HCT116 (cell line): Measurements from ENCODE around the gene ARHGEF17. TPM values are rescaled to one million over a fixed set of nuclear protein-coding genes. Genes with fewer than 3 reads are reported as not detected.

ENCODE experiments used
- ATAC-seq: fragments of 200-7000 bp; cut with Tn5 transposase; 2 replicates; pipeline ENCODE4 v1.9.1; 2020; ENCODE audit warnings: mild to moderate bottlenecking, moderate library complexity
- BruUV-seq: library from RNA; stranded (reverse); fragments of 400-500 nt; replicated peaks from 2 replicates; lab custom pipeline; 2021; lab: Mats Ljungman, UMichigan
- CTCF ChIA-PET: fragments of 300-600 bp; sonication (Branson Sonifier 250); formaldehyde crosslinking; loops from one replicate; lab custom pipeline; 2021; ENCODE audit warnings: antibody characterized with exemption; lab: Charles Lee
- POLR2A ChIA-PET: fragments of 300-600, 350-600 bp; sonication (Branson Sonifier 250); formaldehyde crosslinking; loops from one replicate; lab custom pipeline; 2021; ENCODE audit warnings: antibody characterized with exemption; lab: Charles Lee
- RAD21 ChIA-PET, 2 experiments: fragments of 300-600 bp; sonication (Branson Sonifier 250); formaldehyde crosslinking; loops; one replicate each; lab custom pipeline; 2023; ENCODE audit warnings: low total read pairs in 2 of 2; ENCODE audit not compliant: uncharacterized antibody in 2 of 2, unreplicated experiment in 2 of 2, low non-redundant PET in 1 of 2; lab: Charles Lee
- DNase-seq: peaks from one replicate; pipeline ENCODE4 v3.0.0-alpha.2; 2010; ENCODE audit warnings: low read depth, low spot score
- H2AFZ ChIP-seq: fragments of 200-600 bp; shearing (Covaris generic), sonication (generic); 2 replicates; pipeline ENCODE4 v1.6.1; 2017; ENCODE audit warnings: low read depth, mixed run types, mixed read lengths, antibody characterized with exemption, low read length; ENCODE audit not compliant: poor library complexity, severe bottlenecking
- H3K27ac ChIP-seq: 2 replicates; pipeline ENCODE4 v1.5.1; 2012; ENCODE audit warnings: low read depth, low read length
- H3K27me3 ChIP-seq: fragments of 200-600 bp; sonication (generic); 2 replicates; pipeline ENCODE4 v1.6.1; 2016; ENCODE audit warnings: mixed run types, low read length, mixed read lengths; ENCODE audit not compliant: insufficient read depth
- H3K36me3 ChIP-seq, 2 experiments: fragments of 200-500 bp in 1 of 2; fragments of 200-600 bp in 1 of 2; sonication (Bioruptor generic) in 1 of 2; sonication (generic) in 1 of 2; 2 replicates each; pipeline versions ENCODE4 v1.5.1 to v1.6.1; 2014 to 2016; ENCODE audit warnings: low read length in 2 of 2, inconsistent platforms in 1 of 2, mixed read lengths in 1 of 2, mixed run types in 1 of 2; ENCODE audit not compliant: insufficient read depth in 2 of 2, control insufficient read depth in 1 of 2
- H3K4me1 ChIP-seq, 2 experiments: fragments of 200-600 bp in 1 of 2; sonication (generic) in 1 of 2; 2 replicates each; pipeline versions ENCODE4 v1.5.1 to v1.6.1; 2012 to 2017; ENCODE audit warnings: low read length in 2 of 2, inconsistent platforms in 1 of 2, mild to moderate bottlenecking in 1 of 2, mixed read lengths in 1 of 2, mixed run types in 1 of 2, moderate library complexity in 1 of 2; ENCODE audit not compliant: insufficient read depth in 2 of 2, control insufficient read depth in 1 of 2
- H3K4me2 ChIP-seq: fragments of 200-600 bp; sonication (generic); 2 replicates; pipeline ENCODE4 v1.6.1; 2017; ENCODE audit warnings: mixed run types, low read length, mixed read lengths
- H3K4me3 ChIP-seq, 2 experiments: fragments of 200-600 bp in 1 of 2; sonication (generic) in 1 of 2; replicated peaks in 1 of 2; 2 replicates each; pipeline ENCODE4 v1.5.1; 2011 to 2016; ENCODE audit warnings: low read length in 2 of 2, control low read depth in 1 of 2, low read depth in 1 of 2, mild to moderate bottlenecking in 1 of 2, mixed read lengths in 1 of 2, mixed run types in 1 of 2
- H3K79me2 ChIP-seq: fragments of 200-600 bp; sonication (generic); 2 replicates; pipeline ENCODE4 v1.6.1; 2017; ENCODE audit warnings: mild to moderate bottlenecking, mixed run types, low read length, moderate library complexity, mixed read lengths; ENCODE audit not compliant: insufficient read depth
- H3K9ac ChIP-seq: fragments of 200-600 bp; sonication (generic); 2 replicates; pipeline ENCODE4 v1.6.1; 2016; ENCODE audit warnings: low read length, mixed read lengths
- H3K9me2 ChIP-seq: fragments of 200-600 bp; sonication (generic), shearing (Covaris generic); 2 replicates; pipeline ENCODE4 v1.6.1; 2017; ENCODE audit warnings: mixed run types, mild to moderate bottlenecking, moderate library complexity; ENCODE audit not compliant: insufficient read depth
- H3K9me3 ChIP-seq, 2 experiments: fragments of 200-500 bp in 1 of 2; fragments of 200-600 bp in 1 of 2; sonication (Bioruptor generic) in 1 of 2; sonication (generic) in 1 of 2; 2 replicates each; pipeline ENCODE4 v1.6.1; 2014 to 2017; ENCODE audit warnings: low read length in 2 of 2, mixed read lengths in 2 of 2, inconsistent platforms in 1 of 2, low read depth in 1 of 2, mild to moderate bottlenecking in 1 of 2, mixed run types in 1 of 2, moderate library complexity in 1 of 2; ENCODE audit not compliant: control insufficient read depth in 1 of 2, insufficient read depth in 1 of 2
- H4K20me1 ChIP-seq: fragments of 200-600 bp; sonication (generic), shearing (Covaris generic); 2 replicates; pipeline ENCODE4 v1.6.1; 2017; ENCODE audit warnings: mixed run types, mild to moderate bottlenecking, moderate library complexity; ENCODE audit not compliant: insufficient read depth
- CBX3 ChIP-seq: IDR thresholded peaks from 2 replicates; pipeline ENCODE4 v1.6.1; 2012; ENCODE audit warnings: low read depth
- EGR1 ChIP-seq: IDR thresholded peaks from 2 replicates; pipeline ENCODE4 v1.6.1; 2012; ENCODE audit warnings: low read depth
- JUND ChIP-seq: IDR thresholded peaks from 2 replicates; pipeline ENCODE4 v1.6.1; 2012
- ZNF274 ChIP-seq: fragments of 200-500 bp; sonication (Bioruptor generic); IDR thresholded peaks from 2 replicates; pipeline ENCODE4 v1.6.1; 2014; ENCODE audit warnings: mild to moderate bottlenecking, low read depth, low read length, inconsistent platforms
- intact Hi-C: fragments of 100-400 bp; cut with micrococcal nuclease; formaldehyde crosslinking; loops from 2 replicates; pipeline ENCODE4 v1.10.0; 2022
- total RNA-seq: library from RNA; stranded (reverse); gene quantifications from one replicate; pipeline ENCODE4 v1.2.1, GENCODE V29; 2021; ENCODE audit not compliant: unreplicated experiment

The ARHGEF17 gene
- total RNA-seq, 1 experiment from 2014 or later = 18.2 TPM

DNA sequence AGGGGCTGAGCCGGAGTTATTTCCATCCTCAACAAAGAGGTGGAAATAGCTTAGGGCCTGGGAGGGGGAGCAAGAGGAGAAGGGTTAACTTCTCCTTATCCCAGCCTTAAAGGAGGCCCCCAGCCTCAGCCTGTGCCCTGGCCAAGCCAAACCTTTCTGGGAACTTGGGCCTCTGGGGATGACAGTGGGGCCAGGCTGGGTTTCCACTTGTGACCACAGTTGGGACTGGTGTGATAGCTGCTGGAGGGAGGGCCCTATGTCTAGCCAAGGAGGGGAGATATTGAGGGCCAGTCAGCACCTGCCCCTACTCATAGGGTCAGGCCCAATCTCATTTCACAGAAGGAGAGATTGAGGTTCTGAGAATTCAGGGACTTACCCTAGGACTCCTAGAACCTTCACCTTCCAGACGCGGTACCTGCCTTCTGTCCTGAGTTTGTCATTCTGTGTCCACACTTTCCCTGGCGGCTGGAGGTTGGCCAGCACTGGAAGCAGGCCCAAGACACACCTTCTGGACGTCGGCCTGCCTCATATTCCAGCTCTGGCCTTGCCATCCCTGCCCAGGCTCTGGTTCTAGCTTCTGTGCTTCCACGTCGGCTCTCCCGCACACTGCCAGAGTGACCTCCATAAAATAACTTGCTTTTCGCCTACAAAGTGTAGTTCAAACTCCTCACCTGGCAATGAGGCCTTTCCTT, 71.3 kb downstream of the ARHGEF17 start:
- Histone ChIP-seq H3K27ac (no peak overlapping the region), H3K4me1 (peaks cover 13 to 45% of the 10 kb centered on the region in 2 experiments; a peak in 3 of 4 replicates), H3K9me2 (no peaks in the 10 kb centered on the region), H3K79me2 (peaks cover 80% of the 10 kb centered on the region), H3K9me3 (no peaks in the 10 kb centered on the region), H3K4me3 (no peak overlapping the region), H4K20me1 (no peaks in the 10 kb centered on the region; the same call in 1 of the 2 replicates), H3K9ac (no peak overlapping the region), H3K36me3 (peaks cover 0 to 10% of the 10 kb centered on the region in 2 experiments; a peak in 1 of 4 replicates), H2AFZ (no peak overlapping the region), H3K4me2 (no peak overlapping the region), H3K27me3 (no peaks in the 10 kb centered on the region)
- POLR2A ChIA-PET = no interaction called here
- RAD21 ChIA-PET = no interaction called here
- intact Hi-C loops = loop anchor here (5.0 kb wide), 1 partner anchor 72 kb away; the partner anchor contains the start of gene ARHGEF17
- CTCF ChIA-PET = interaction anchor here (1.2 kb wide), 1 partner anchor 28 kb away, joined by 3 read pairs; no protein-coding TSS in a partner anchor
- ATAC-seq (no peak), DNase-seq (no peak)
- BruUV-seq = no TSS peak
- TF ChIP-seq JUND = no peak

- H2AFZ ChIP-seq = no peak overlapping the region
- DNase-seq (no peak), ATAC-seq (no peak)
- POLR2A ChIA-PET = no interaction called here
- no peaks in the 10 kb centered on the region for H3K9me3 ChIP-seq
- CTCF ChIA-PET = no interaction called here
- no TSS peak for BruUV-seq
- no peaks in the 10 kb centered on the region for H3K9me2 ChIP-seq
- no peaks in the 10 kb centered on the region for H3K27me3 ChIP-seq
- H4K20me1 ChIP-seq = no peaks in the 10 kb centered on the region; the same call in 1 of the 2 replicates
- H3K36me3 ChIP-seq = peaks cover 0 to 10% of the 10 kb centered on the region in 2 experiments; a peak in 1 of 4 replicates
- no peak overlapping the region for H3K4me2 ChIP-seq
- H3K27ac ChIP-seq = no peak overlapping the region
- peaks cover 13 to 48% of the 10 kb centered on the region in 2 experiments; a peak in 3 of 4 replicates for H3K4me1 ChIP-seq
- H3K4me3 ChIP-seq = no peak overlapping the region
- H3K79me2 ChIP-seq = peaks cover 90% of the 10 kb centered on the region
- intact Hi-C loops = no loop called here
- TF ChIP-seq CBX3 = no peak
- TF ChIP-seq EGR1 = no peak
- no peak for TF ChIP-seq ZNF274
- no peak overlapping the region for H3K9ac ChIP-seq
- RAD21 ChIA-PET = no interaction called here
Measured at GRCh38 chr11:73380331-73380730, 72.3 kb downstream of the ARHGEF17 start.
